ENCODE results near the gene SYT2.

SYT2 gene

DNA sequence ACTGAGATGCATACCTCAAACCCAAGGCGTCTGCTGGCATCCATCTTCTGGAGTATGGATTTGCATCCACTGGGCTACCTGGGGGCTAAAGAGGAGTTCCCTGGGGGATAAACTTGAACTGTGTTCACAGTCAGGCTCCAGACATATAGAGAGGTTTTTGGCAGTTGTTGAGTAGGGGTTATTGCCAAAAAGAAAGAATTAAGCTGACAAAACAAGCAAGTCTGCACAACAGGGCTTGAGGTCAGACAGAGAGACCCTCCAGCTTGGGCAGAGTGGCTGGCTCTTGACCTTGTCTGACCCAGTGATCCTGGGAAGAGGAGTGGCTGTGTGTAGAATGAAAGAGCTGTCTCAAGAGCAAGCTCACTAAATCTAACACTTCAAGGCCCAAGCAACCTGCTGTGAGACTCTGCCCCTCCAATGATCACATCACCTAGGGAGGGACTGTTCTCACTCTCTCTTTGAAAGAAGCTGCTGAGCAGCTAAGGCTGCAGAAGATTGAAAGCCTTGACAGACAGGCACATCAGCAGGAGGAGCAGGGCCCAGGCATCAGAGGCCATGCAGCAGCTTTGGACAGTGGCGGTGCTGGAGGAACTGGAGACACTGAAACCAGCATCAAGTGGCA, 61.5 kb downstream of the SYT2 start:
- peaks cover 0 to 8% (median 7%) of the 10 kb centered on the region in 4 donors for H3K4me1 ChIP-seq
- DNase-seq: no peak
- no peaks in the 10 kb centered on the region for H3K9me3 ChIP-seq
- intact Hi-C loops (cut with DNase I; ENCODE audit: low total_unique reads): no loop called here
- H3K4me3 ChIP-seq: no peak overlapping the region
- TF ChIP-seq, protein P1, sequence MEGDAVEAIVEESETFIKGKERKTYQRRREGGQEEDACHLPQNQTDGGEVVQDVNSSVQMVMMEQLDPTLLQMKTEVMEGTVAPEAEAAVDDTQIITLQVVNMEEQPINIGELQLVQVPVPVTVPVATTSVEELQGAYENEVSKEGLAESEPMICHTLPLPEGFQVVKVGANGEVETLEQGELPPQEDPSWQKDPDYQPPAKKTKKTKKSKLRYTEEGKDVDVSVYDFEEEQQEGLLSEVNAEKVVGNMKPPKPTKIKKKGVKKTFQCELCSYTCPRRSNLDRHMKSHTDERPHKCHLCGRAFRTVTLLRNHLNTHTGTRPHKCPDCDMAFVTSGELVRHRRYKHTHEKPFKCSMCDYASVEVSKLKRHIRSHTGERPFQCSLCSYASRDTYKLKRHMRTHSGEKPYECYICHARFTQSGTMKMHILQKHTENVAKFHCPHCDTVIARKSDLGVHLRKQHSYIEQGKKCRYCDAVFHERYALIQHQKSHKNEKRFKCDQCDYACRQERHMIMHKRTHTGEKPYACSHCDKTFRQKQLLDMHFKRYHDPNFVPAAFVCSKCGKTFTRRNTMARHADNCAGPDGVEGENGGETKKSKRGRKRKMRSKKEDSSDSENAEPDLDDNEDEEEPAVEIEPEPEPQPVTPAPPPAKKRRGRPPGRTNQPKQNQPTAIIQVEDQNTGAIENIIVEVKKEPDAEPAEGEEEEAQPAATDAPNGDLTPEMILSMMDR (IDR thresholded peaks at IDR 0.05): no peak
- H3K27me3 ChIP-seq: peaks cover 3 to 69% of the 10 kb centered on the region in 2 donors
- H3K27ac ChIP-seq: no peak overlapping the region
- no peaks in the 10 kb centered on the region for H3K36me3 ChIP-seq

DNA sequence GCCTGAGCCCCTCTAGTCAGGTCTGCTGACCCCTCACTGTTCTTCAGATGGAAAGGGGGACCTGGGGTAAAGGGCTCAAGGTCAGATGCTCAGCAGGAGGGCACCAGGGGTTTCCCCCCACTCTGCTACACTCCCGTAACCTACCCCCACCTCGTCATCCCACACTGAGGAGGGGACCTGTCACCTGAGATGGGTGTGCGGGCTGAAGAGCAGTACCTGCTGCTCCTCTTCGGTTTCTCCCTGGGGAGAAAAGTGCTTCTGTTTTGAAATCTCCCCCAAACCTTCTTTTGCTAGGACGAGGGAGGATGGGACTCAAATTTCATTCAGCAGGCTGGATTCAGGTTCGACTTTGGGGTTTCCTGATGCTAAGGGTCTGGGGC, 65.2 kb downstream of the SYT2 start:
- Histone ChIP-seq H3K9me3 (no peaks in the 10 kb centered on the region), H3K27me3 (peaks cover 6 to 74% of the 10 kb centered on the region in 2 donors), H3K4me3 (no peak overlapping the region), H3K36me3 (no peaks in the 10 kb centered on the region), H3K27ac (no peak overlapping the region), H3K4me1 (peaks cover 0 to 25% (median 23%) of the 10 kb centered on the region in 4 donors)
- intact Hi-C loops (cut with DNase I; ENCODE audit: low total_unique reads): no loop called here
- DNase-seq: no peak
- TF ChIP-seq, protein P1 (IDR thresholded peaks at IDR 0.05): no peak

DNA sequence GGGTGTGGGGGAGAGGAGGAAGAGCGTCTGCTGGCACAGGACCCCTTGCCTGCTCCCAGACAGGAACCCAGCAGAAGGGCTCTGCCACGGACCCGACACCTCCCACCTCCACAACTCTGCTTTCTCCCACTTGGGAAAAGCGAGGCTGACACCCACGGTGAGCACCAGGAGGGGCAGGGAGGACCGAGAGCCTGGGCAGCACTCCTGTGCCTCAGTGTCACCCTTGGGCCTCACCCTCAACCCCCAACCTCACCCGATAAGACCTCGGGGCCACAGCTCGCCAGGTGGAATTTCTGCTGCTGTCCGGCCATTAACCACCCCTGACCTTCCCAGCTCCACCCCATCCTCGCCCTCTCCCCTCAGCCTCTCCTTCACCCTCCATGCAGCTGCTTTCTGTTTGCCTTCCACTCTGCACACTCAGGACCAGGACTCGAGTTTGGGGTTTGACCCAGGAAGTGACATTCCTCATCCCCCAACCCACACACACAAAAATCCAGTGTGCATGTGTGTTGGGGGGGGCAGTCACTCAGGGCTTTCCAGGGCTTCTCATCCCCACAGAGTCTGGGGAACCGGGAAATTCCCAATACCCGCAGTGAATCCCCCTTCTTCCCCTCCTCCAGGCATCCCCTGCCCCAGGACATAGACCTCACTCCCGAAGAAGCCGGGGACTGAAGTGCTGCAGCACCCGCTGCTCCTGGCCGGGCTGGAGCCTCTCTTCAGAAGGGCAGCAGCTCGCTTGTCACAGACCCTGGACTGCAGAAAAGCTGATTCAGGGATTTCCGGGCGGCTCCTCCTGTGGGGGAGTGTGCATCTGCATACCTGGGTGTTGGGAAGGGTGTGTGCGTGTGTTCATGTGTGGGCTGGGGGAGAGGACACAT, 65.8 kb downstream of the SYT2 start:
- Histone ChIP-seq H3K4me1 (peaks cover 0 to 25% (median 23%) of the 10 kb centered on the region in 4 donors), H3K36me3 (no peaks in the 10 kb centered on the region), H3K9me3 (no peaks in the 10 kb centered on the region), H3K27me3 (peaks cover 6 to 74% of the 10 kb centered on the region in 2 donors), H3K27ac (no peak overlapping the region), H3K4me3 (peak overlapping the region in 1 of 2 donors; percentile 35)
- intact Hi-C loops (cut with DNase I; ENCODE audit: low total_unique reads): no loop called here
- DNase-seq: no peak
- TF ChIP-seq, protein P1 (IDR thresholded peaks at IDR 0.05): no peak

DNA sequence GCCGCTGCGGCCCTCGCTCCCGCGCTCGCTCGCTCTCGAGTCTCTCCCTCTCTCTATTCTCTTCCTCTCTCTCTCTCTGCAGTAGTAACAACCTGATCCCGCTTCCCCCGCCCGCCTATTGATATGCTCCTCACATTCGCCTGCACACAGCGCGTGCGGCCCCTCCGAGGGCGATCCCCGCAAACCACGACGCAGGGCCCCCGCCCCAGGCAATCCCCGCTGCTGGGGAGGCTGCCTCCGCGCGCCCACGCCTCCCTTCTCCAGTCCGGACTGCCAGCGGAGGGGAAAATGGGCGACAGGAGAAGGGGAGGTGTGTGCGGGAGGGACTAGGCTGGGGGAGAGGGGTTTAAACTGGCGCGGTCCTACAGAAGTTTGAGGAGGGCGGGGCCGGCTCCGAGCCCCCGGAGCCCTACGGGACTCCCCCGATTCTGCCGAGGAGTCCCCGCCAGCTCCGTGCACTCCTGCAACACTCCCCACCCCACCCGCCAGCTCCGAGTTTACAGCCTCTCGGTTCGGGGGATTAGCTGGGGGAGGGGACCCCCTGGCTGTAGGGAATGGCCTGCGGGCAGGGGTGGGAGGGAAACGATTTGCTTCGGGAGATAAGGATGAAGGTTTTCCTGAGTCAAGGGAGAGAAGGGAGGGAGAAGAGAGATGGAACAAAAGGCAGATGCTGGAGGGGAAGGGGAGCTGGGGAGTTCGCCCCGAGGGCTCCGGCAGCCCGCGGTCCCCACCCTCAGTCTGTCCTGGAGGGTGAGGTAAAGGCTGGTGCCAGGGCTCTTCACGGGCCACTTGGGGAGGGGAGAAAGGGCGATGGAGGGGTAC, 66.6 kb downstream of the SYT2 start:
- TF ChIP-seq, protein P1 (IDR thresholded peaks at IDR 0.05): no peak
- H3K4me1 ChIP-seq: peaks cover 0 to 25% (median 23%) of the 10 kb centered on the region in 4 donors
- H3K4me3 ChIP-seq: peak overlapping the region; percentile 27 to 35
- no peaks in the 10 kb centered on the region for H3K9me3 ChIP-seq
- no peak for DNase-seq
- intact Hi-C loops (cut with DNase I; ENCODE audit: low total_unique reads): no loop called here
- H3K27ac ChIP-seq: no peak overlapping the region
- H3K27me3 ChIP-seq: peaks cover 6 to 72% of the 10 kb centered on the region in 2 donors
- no peaks in the 10 kb centered on the region for H3K36me3 ChIP-seq

DNA sequence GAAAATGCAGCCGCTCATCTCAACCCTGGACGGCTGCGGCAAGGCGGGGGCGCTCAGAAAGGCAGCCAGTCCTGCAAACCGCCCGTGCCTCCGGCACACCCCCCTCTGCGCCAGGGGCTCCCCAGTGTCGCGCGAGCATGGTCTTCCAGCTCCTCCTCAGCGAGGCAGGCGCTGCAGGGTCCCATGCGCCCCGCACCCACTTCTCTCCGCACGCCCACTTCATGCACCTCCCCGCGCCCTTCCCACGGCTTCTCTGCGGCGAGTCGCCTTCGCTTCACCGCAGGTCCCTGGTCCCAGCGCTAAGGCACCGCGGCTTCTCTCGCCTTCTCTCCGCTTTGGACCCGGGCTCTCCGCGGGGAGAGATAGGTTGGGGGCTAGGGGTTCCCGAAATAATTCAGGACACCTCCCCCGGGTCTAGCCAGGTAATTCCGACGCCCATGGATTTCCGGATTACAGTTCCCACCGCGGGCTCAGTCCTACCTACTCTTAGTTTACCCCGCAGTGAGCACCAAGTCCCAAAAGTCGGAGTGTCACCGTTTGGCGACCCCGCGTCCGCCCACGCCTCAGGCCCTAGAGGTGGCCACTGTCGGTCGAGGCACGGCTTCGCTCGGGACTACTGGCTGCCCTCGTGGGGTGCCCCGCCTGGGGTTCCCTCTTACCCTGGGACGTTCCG, 67.5 kb downstream of the SYT2 start:
- no peaks in the 10 kb centered on the region for H3K9me3 ChIP-seq
- H3K36me3 ChIP-seq: no peaks in the 10 kb centered on the region
- TF ChIP-seq, protein P1 (IDR thresholded peaks at IDR 0.05): no peak
- intact Hi-C loops (cut with DNase I; ENCODE audit: low total_unique reads): no loop called here
- H3K4me3 ChIP-seq: peak overlapping the region; percentile 27 to 35
- H3K4me1 ChIP-seq: peaks cover 0 to 25% (median 23%) of the 10 kb centered on the region in 4 donors
- peaks cover 6 to 69% of the 10 kb centered on the region in 2 donors for H3K27me3 ChIP-seq
- DNase-seq: no peak
- H3K27ac ChIP-seq: no peak overlapping the region
